NT2/D1 (cell line): ENCODE data around the gene SCUBE2.

Experiments used
- YY1 ChIP-seq: IDR thresholded peaks from 2 replicates; pipeline ENCODE4 v1.6.1; 2011; ENCODE audit not compliant: insufficient read length, insufficient read depth
- ZNF274 ChIP-seq: IDR thresholded peaks from 2 replicates; pipeline ENCODE4 v1.6.1; 2011; ENCODE audit warnings: mild to moderate bottlenecking, low read depth, low read length

DNA sequence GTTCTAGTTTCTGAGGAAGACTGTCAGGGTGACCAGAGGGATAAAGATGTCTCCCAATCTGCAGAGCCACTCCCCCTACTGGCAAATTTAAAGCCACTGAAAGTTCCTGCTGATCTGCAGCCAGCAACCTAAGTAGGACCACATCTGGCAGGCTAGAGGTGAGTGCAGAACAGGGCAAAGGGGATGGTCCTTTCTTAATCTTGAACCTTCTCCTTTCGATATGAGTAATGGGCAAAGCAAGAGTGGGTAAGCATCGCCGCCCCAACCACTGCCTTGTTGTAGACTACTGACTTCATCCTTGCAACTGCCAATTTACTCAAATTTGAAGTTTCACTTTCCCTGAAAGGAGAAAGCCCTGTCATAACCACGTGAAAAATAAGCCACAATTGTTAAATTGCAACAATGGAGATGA, 30.7 kb downstream of the SCUBE2 start:
- TF ChIP-seq ZNF274 (no peak), YY1 (no peak)
